HG02678 (cell line): ENCODE measurements around the gene FAM240A.

Source experiments
- ATAC-seq: cut with Tn5 transposase; IDR thresholded peaks from one replicate; pipeline ENCODE4 v1.9.1; 2021; ENCODE audit warnings: mild to moderate bottlenecking, moderate library complexity; ENCODE audit not compliant: unreplicated experiment

FAM240A gene

DNA sequence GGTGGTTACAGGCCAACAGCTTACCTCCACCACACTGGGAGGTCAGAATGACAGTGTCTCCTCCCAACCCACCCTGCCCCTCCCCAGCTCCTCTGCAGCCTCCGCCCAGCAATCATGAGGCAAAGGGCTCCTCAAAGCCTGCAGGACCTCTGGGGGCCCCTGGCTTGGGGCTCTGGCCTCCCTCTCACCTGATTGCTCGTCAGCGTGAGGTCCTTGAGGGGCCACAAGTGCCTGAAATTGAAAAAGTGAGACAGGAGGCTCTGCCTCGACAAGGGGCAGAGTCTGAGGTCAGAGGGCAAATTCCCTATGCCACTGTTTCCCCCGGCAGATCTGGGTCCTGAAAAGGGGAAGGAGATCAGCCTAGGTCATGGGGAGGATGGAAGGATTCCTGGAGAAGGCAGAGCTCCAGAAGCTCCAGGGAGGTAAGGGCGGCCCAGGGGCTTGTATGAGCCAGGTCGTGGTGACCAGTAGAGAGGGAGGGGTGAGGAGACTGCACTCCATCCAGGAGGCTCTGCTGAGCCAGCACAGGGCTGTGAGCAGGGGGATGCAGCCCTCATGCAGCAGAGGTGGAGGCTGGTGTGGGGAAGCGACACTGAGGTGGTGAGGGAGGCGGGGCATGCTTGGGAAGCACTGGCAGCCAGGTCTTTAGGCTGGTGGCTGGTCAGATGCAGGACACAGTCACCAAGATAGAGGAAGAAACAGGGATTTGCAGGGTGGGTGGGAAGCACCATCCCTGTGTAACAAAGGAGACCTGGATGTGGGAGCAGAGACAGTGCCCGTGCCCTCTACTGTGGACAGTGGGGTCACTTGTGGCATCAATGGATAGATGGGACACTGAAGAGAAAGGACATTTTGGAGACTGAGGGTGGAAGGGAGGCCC is 61.1 kb downstream of the FAM240A start:
- no peak for ATAC-seq

DNA sequence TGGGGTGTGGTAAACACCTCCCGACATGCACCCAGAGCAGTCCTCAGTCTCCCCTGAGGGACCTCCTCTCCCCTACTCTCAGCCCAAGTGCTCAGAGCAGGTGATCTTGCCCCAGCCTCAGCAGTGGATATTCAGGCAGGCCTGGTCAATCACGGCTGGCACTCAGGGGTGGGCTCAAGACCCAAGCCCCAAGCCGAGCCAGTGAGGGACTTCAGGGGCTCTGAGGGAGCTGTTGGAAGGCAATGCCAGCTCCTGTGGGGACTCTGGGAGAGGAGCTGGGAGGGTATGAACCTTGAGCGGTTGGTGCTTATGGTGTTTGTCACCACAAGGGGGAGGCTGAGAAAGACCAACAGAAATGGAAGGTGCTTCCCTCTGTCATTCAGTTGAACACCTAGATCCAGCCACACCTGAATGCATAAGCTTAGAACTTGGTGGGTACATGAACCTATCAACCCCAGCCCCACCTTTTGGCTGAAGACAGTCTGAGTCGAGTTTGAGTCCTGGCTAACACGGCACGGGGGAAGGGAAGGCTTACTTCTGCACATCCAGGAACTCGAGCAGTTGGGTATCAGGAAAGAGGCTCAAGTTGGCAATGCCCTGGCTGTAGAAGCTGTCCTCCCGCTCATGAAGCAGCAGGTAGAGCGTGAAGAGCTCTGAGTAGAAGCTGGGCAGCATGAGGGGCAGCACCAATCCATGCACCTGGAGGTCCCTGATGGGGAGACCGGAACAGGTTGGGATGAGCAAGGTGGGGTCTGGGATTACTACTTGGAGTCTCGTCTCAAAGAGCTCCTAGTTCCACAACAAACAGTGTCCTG is 61.9 kb downstream of the FAM240A start:
- ATAC-seq, result no peak

DNA sequence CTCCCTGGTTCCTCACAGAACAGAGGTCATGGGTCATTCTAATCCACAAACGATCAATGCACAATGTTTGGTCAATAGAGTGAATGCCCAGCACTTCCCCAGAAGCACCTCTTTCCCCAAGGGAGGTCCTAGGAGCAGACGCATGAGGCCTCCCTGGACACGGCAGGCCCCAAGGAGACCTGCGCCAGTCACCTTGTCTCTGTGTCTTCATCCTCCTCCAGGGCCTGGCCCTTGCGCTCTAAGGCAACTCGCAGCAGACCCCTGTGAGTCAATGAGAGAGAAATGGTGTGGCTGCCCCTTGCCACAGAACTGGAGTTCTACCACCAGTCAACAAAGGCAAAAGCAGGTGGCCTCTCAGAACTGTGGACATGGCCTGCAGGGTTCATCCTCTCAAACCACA is 63.1 kb downstream of the FAM240A start:
- no peak for ATAC-seq
